ENCODE data around the gene UBE3A.
"Not testable (repeated sequence)": the region's sequence is repeated elsewhere in the genome, so short reads cannot be mapped to it uniquely, and the experiment has no call there.

UBE3A gene

DNA sequence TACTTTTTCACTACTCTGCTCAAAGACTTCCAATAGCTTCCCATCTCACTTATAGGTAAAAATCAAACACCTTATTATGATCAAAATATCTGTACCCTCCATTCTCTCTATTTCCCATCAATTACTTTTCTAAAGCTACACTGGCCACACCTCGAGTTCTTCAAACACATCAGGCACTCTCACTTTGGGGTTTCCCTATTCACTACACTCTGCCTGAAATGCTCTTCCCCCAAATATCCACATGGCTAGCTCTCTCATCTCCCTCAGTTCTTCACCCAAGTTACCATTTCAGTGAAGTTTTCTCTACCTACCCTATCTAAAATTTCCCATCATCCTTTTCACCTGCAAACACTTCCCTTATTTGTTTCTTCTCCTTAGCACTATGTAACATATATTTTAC, 14.8 kb downstream of the UBE3A start:
- Mint-ChIP-seq H3K4me3 (no peak overlapping the region), H3K9me3 (peaks cover 4% of the 10 kb centered on the region), H3K36me3 (peaks cover 6% of the 10 kb centered on the region), H3K27ac (no peak overlapping the region), H3K4me1 (peaks cover 57% of the 10 kb centered on the region)
- DNase-seq (ENCODE audit: low spot score in 2 of 2) (no peak), ATAC-seq (no peak)

DNA sequence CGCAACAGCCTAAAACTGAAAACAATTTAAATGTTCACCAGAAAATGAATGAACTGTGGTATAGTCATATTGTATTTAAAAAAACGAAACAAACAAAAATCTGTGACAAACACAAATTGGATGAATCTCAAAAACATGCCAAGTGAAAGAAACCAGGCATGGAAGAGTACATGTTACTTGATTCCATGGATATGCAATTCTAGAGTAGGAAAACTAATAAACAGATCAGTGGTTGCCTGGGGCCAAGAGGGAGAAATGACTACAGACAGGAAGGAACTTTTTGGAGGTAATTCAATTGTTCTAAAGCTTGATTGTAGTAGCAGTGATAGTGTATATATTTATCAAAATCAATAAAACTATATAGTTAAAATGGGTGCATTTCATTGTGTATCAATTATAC, 16.8 kb downstream of the UBE3A start:
- H3K36me3 Mint-ChIP-seq, result peaks cover 6% of the 10 kb centered on the region
- no peak for DNase-seq (ENCODE audit: low spot score in 2 of 2)

DNA sequence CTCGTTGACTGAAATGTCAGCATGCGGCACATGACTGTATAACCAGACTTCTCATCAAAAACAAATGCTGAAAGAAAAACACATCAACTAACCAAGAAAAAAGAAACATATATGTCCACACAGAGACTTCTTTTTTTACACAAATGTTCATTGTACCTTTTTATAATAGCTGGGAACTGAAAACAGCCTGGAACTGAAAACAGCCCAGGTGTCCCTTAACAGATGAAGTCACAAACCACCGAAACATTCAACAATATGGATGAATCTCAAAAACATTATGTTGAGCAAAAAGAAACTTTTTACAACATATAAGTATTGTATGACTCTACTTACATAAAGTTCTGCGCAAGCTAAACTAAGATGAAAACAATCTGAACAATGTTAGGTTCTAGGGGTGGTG, 20.6 kb downstream of the UBE3A start:
- no peaks in the 10 kb centered on the region for H3K36me3 Mint-ChIP-seq
- peaks cover 78% of the 10 kb centered on the region for H3K4me1 Mint-ChIP-seq
- peaks cover 4% of the 10 kb centered on the region for H3K9me3 Mint-ChIP-seq
- H3K4me3 Mint-ChIP-seq, result no peak overlapping the region
- H3K27ac Mint-ChIP-seq, result no peak overlapping the region
- DNase-seq (ENCODE audit: low spot score in 2 of 2) (no peak), ATAC-seq (no peak)

More for the DNA sequence above, 16.8 kb downstream of the UBE3A start:
- Mint-ChIP-seq H3K4me3 (no peak overlapping the region), H3K4me1 (peaks cover 64% of the 10 kb centered on the region), H3K9me3 (peaks cover 4% of the 10 kb centered on the region), H3K27ac (no peak overlapping the region)
- ATAC-seq, result no peak

DNA sequence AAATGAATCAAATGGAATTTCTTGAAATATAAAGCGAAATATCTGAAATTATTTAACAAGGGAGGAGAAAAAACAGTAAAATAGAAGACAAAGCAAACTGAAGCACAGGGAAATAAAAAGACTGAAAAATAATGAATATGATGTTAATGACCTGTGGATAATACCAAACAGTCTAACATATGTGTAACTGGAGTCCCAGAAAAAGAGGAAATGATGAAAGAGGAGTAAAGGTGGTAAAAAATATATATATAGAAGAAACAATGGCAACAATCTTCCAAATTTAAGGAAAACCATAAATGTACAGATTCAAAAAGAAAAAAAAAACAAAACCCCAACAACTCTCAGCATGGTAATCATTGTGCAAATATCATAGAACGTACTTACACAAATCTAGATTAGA, 21.2 kb downstream of the UBE3A start:
- ATAC-seq (no peak), DNase-seq (ENCODE audit: low spot score in 2 of 2) (no peak)
- Mint-ChIP-seq H3K9me3 (peaks cover 4% of the 10 kb centered on the region), H3K36me3 (no peaks in the 10 kb centered on the region), H3K27ac (no peak overlapping the region), H3K4me3 (no peak overlapping the region), H3K4me1 (peaks cover 81% of the 10 kb centered on the region)

DNA sequence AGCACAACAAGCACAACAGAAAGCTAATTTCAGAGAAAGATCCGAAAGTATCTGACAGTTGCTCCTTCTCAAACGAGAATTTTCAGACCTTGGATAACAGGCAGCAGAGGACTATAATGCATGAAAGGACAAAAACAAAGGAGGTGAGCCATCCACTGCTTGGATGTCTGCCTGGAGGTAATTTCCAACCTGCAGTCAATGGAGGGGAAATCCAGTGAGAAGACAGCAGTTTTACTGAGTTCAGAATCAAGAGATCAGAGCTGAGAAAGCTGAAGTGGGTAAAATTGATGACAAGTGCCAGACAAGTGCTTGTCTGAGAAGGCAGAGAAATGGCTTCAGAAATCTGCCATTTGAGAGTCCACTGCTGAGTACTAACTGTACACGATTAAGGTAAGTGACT, 22.1 kb downstream of the UBE3A start:
- H3K9me3 Mint-ChIP-seq, result peaks cover 4% of the 10 kb centered on the region
- ATAC-seq (peak; percentile 65), DNase-seq (ENCODE audit: low spot score in 2 of 2) (no peak)
- H3K27ac Mint-ChIP-seq, result no peak overlapping the region
- H3K4me3 Mint-ChIP-seq, result no peak overlapping the region
- H3K4me1 Mint-ChIP-seq, result peaks cover 73% of the 10 kb centered on the region
- no peaks in the 10 kb centered on the region for H3K36me3 Mint-ChIP-seq

DNA sequence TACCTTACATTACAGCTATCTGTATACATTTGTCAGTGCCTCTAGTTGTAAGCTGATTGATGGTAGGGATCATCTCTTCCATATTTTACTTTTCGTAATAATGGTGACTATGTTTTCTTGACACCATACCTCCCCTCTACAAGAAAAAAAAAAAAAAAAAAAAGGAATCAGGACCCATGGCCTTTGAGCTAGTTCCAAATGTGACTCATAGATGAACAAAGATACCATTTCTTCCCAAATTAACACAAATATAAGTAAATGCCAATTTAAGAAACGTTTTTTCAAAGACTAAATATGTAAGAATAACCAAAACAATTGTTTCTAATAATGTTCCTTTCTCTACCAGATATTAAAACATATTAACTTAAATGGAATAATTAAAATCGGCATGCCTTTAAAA, 23.1 kb downstream of the UBE3A start:
- ATAC-seq, result no peak
- Mint-ChIP-seq H3K4me1 (peaks cover 66% of the 10 kb centered on the region), H3K27ac (no peak overlapping the region), H3K36me3 (no peaks in the 10 kb centered on the region), H3K9me3 (no peaks in the 10 kb centered on the region), H3K4me3 (no peak overlapping the region)
- DNase-seq (ENCODE audit: low spot score in 2 of 2), result no peak

DNA sequence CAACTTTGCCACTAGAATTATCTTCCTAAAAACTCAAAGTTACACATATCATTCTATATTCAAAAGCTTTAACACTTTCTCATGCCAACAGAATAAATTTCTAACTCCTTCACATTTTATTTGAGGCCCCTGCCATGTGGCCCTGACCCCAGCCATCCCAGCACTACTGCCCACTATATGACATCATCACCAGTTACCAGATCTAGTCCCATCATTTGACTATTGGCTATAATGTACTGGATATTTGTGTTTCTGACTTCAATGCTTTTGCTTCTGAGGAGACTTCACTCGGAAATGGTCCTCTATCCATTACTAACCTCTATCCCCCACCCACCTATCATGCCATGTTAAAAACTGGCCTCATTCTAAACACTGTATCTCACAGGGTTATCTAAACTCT, 23.6 kb downstream of the UBE3A start:
- H3K27ac Mint-ChIP-seq, result no peak overlapping the region
- peaks cover 66% of the 10 kb centered on the region for H3K4me1 Mint-ChIP-seq
- no peak for DNase-seq (ENCODE audit: low spot score in 2 of 2)
- H3K4me3 Mint-ChIP-seq, result no peak overlapping the region
- no peaks in the 10 kb centered on the region for H3K9me3 Mint-ChIP-seq
- H3K36me3 Mint-ChIP-seq, result no peaks in the 10 kb centered on the region
- no peak for ATAC-seq

DNA sequence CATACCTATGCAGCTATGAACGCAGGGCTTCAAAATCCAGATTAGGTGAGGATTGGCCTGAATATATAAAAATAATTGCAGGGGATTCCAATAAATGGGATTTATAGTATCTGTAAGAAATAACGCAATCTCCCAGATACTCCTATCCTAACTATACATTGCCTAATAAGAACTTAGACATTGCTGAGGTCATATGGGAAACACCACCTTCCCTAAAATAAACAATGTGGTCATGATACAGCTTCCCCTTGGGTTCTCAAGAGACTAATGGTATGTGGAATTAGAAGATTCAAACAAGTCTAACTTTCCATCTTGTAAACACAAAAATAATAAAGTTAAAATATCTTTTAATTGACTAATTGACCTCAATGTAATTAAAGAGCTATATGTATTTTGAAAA, 28.2 kb downstream of the UBE3A start:
- no peaks in the 10 kb centered on the region for H3K9me3 Mint-ChIP-seq
- no peak overlapping the region for H3K27ac Mint-ChIP-seq
- H3K4me3 Mint-ChIP-seq, result no peak overlapping the region
- ATAC-seq (no peak), DNase-seq (ENCODE audit: low spot score in 2 of 2) (no peak)
- H3K36me3 Mint-ChIP-seq, result peaks cover 9% of the 10 kb centered on the region
- peaks cover 52% of the 10 kb centered on the region for H3K4me1 Mint-ChIP-seq

DNA sequence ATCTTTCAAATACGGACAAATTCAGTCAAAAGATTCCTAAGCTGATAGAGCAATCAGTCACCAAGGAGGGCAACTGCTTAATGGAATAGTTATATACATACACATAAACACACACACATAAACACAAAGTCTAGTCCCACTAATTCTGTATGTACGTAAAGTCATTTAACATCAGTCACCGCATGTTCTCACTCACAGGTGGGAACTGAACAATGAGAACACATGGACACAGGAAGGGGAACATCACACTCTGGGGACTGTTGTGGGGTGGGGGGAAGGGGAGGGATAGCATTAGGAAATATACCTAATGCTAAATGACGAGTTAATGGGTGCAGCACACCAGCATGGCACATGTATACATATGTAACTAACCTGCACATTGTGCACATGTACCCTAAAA, 29.1 kb downstream of the UBE3A start:
- peaks cover 45% of the 10 kb centered on the region for H3K4me1 Mint-ChIP-seq
- not testable (repeated sequence) for H3K27ac Mint-ChIP-seq; DNase-seq (ENCODE audit: low spot score in 2 of 2)

DNA sequence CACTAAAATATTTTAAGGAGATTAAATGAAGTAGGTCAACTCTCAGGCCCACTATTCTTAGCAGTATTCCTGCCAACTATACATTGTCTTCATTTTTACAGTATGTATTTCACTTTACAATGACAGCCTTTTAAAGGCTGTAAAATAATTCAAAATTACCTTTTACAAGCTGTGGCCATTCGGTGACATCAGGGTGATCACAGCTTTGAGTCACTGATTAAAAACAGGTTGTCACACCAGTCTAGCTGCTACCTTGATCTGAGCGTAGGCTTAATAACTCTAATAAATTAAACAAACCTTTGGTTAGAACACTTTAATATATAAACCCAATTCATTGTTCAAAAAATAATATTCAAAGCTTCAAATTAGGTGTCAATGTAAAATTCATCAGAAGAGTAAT, 29.9 kb downstream of the UBE3A start:
- peaks cover 25% of the 10 kb centered on the region for H3K36me3 Mint-ChIP-seq
- ATAC-seq, result no peak
- H3K4me1 Mint-ChIP-seq, result peaks cover 43% of the 10 kb centered on the region
- H3K4me3 Mint-ChIP-seq, result no peak overlapping the region
- H3K27ac Mint-ChIP-seq, result no peak overlapping the region
- H3K9me3 Mint-ChIP-seq, result no peaks in the 10 kb centered on the region
- DNase-seq (ENCODE audit: low spot score in 2 of 2), result no peak

More for the DNA sequence above, 29.1 kb downstream of the UBE3A start:
- not testable (repeated sequence) for H3K4me3 Mint-ChIP-seq, ATAC-seq, H3K9me3 Mint-ChIP-seq
- H3K36me3 Mint-ChIP-seq, result peaks cover 17% of the 10 kb centered on the region

DNA sequence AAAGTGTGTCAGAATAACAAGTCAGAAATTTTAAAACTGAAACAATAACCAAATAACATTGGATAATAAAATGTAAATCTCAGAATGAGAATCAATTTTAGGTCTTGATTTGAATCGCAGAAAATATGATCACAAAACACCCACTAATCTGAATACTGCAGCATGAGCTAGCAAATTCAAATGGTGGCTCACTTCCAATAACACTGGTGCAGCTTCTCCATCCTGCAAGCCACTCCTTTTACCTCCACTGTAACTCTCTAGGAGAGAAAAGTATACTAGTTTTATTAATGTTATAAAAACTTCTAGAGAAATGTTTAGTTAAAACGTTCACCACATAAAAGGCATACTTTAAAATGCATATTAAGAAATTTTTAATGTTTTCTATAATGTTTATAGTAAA, 30.4 kb downstream of the UBE3A start:
- DNase-seq (ENCODE audit: low spot score in 2 of 2) (no peak), ATAC-seq (no peak)
- Mint-ChIP-seq H3K4me1 (peaks cover 38% of the 10 kb centered on the region), H3K4me3 (no peak overlapping the region), H3K36me3 (peaks cover 30% of the 10 kb centered on the region), H3K27ac (no peak overlapping the region), H3K9me3 (no peaks in the 10 kb centered on the region)

DNA sequence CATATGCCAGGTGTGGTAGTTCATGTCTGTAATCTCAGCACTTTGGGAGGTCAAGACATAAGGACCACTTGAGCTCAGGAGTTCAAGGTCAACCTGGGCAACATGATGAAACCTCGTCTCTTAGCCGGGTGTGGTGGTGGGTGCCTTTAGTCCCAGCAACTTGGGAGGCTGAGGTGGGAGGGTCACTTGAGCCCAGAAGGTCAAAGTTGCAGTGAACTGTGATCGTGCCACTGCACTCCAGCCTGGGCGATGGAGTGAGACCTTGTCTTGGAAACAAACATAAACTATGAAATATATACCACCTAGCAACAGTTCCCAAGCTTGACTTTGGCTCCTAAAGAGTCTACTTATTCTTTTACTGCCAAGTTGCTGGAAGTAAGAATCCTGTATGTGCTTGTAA, 30.9 kb downstream of the UBE3A start:
- H3K4me1 Mint-ChIP-seq, result peaks cover 34% of the 10 kb centered on the region
- H3K9me3 Mint-ChIP-seq, result no peaks in the 10 kb centered on the region
- no peak overlapping the region for H3K4me3 Mint-ChIP-seq
- H3K36me3 Mint-ChIP-seq, result peaks cover 35% of the 10 kb centered on the region
- ATAC-seq, result no peak
- H3K27ac Mint-ChIP-seq, result no peak overlapping the region
- no peak for DNase-seq (ENCODE audit: low spot score in 2 of 2)

DNA sequence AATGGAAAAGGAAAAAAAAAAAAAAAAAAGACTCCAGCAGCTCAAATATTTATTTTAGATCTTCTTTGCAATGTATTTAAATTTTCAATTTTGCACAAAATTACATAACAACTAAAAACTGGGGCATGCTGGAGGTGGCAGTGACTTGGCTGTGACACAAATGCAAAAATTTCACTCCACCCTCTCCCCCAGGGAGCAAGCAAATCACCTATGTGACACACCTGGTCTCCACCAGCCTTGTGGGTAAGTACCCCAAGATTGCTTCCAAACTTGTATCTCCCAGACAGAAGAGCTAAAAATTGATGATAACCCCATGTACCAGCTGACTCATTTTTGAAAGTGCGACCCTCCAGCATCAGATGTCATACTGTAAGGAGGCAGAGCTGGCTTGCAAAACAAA, 32.0 kb downstream of the UBE3A start:
- Mint-ChIP-seq H3K4me1 (peaks cover 43% of the 10 kb centered on the region), H3K27ac (peak overlapping the region; percentile 3), H3K4me3 (peak overlapping the region; percentile 12), H3K36me3 (peaks cover 40% of the 10 kb centered on the region), H3K9me3 (no peaks in the 10 kb centered on the region)
- no peak for ATAC-seq
- no peak for DNase-seq (ENCODE audit: low spot score in 2 of 2)

DNA sequence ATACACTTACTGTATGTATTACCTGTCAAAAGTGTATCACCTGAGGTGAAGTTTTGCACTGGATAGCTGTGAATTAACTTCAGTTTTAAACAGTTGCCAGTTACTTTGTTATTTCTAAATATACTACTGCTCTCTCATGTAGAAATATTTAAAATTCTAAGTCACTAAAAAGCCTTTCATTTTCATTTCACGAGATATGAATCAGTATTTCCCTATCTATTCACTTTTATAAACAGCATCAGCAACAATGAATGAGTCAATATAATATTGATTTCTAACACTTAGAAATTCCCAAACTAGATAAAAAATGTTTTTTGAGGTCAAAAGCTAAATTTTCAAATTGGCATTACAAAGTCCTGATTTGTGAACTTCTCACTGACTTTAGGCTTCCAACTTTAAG, 32.6 kb downstream of the UBE3A start:
- H3K36me3 Mint-ChIP-seq, result peaks cover 40% of the 10 kb centered on the region
- peak overlapping the region; percentile 12 for H3K4me3 Mint-ChIP-seq
- no peaks in the 10 kb centered on the region for H3K9me3 Mint-ChIP-seq
- peaks cover 48% of the 10 kb centered on the region for H3K4me1 Mint-ChIP-seq
- peak overlapping the region; percentile 3 for H3K27ac Mint-ChIP-seq
- DNase-seq (ENCODE audit: low spot score in 2 of 2), result no peak
- ATAC-seq, result no peak

DNA sequence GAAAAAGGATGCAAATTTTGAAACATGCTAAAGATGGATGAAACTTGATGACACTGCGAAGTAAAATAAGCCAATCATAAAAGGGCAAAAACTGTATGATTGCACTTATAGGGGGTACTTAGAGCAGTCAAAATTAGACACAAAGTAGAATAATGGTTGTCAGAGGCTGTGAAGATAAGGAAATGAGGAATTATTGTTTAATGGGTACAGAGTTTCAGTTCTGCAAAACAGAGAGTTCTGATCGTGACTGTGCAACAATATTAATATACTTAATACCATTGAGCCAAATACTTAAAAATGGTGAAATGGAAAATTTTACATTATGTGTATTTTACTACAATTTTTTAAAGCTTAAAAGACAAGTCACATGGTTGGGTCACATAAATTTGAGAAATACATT, 35.1 kb downstream of the UBE3A start:
- no peak for ATAC-seq
- Mint-ChIP-seq H3K4me3 (no peak overlapping the region), H3K27ac (no peak overlapping the region), H3K4me1 (peaks cover 38% of the 10 kb centered on the region), H3K36me3 (peaks cover 54% of the 10 kb centered on the region), H3K9me3 (no peaks in the 10 kb centered on the region)
- DNase-seq (ENCODE audit: low spot score in 2 of 2), result no peak

DNA sequence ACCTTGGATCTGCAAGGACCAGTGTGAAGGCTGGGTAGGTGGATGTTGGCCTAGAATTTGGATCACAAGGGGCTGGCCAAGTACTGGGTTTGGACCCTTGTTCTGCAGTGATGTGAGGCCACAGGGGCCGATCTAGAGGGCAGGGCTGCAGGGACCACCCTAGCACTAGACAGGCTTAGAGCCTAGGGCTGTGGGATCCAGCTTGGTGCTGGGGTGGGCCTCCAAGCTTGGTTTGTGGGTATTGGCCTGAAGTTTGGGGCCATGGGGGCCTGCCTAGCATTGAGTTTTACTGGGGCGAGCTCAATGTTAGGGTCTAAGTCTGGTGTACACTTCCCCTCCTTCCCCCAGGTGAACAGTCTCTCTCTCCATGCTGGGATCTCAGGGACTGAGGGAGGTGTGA, 36.5 kb downstream of the UBE3A start:
- DNase-seq (ENCODE audit: low spot score in 2 of 2), result no peak
- peaks cover 64% of the 10 kb centered on the region for H3K36me3 Mint-ChIP-seq

DNA sequence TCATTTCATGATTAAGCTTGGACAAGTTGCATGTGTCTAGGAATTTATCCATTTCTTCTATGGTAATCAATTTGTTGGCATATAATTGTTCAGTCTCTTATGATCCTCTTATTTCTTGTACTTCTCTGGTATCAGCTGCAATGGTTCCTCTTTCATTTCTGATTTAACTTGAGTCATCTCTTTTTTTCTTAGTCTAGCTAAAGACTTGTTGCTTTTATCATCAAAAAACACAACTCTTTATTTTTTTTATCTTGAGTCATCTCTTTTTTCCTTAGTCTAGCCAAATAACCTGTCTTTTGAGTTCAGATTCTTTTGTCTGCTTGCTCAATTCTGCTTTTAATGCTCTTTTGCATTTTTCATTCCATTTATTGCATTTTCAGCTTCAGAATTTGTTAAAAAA, 37.3 kb downstream of the UBE3A start:
- Mint-ChIP-seq H3K9me3 (no peaks in the 10 kb centered on the region), H3K4me3 (no peak overlapping the region), H3K4me1 (peaks cover 38% of the 10 kb centered on the region), H3K36me3 (peaks cover 59% of the 10 kb centered on the region), H3K27ac (peak overlapping the region; percentile 9)
- DNase-seq (ENCODE audit: low spot score in 2 of 2) (no peak), ATAC-seq (no peak)

More for the DNA sequence above, 36.5 kb downstream of the UBE3A start:
- no peak overlapping the region for H3K27ac Mint-ChIP-seq
- no peak for ATAC-seq
- no peaks in the 10 kb centered on the region for H3K9me3 Mint-ChIP-seq
- H3K4me3 Mint-ChIP-seq, result no peak overlapping the region
- peaks cover 44% of the 10 kb centered on the region for H3K4me1 Mint-ChIP-seq

Measured in stimulated activated effector memory CD8-positive, alpha-beta T cell treated with anti-CD3 and anti-CD28 coated beads, Interleukin-12 subunit alpha, Interleukin-12 subunit beta, amount 100 ng/mL, for 72 hours (primary cell).